Smooth muscle cell (in vitro differentiated cells): Measurements from ENCODE around the gene SOCS3. TPM values are rescaled to one million over a fixed set of nuclear protein-coding genes. Genes with fewer than 3 reads are reported as not detected.

Experiments
- DNase-seq: peaks from one replicate; lab custom pipeline; 2025; ENCODE audit not compliant: unreplicated experiment; lab: John Stamatoyannopoulos, UW
- H2AFZ ChIP-seq: fragments of 200-600 bp; sonication (generic); 2 replicates; pipeline ENCODE4 v1.6.0; 2016; ENCODE audit warnings: antibody characterized with exemption, low read depth, mild to moderate bottlenecking
- H3F3A ChIP-seq: fragments of 200-600 bp; sonication (generic); 2 replicates; pipeline ENCODE4 v1.6.0; 2017; ENCODE audit warnings: antibody characterized with exemption, low read depth
- H3K27ac ChIP-seq: fragments of 200-600 bp; sonication (generic); 2 replicates; pipeline ENCODE4 v1.5.1; 2016; ENCODE audit warnings: low read depth, mild to moderate bottlenecking
- H3K27me3 ChIP-seq: fragments of 200-600 bp; sonication (generic); 2 replicates; pipeline ENCODE4 v1.6.1; 2016; ENCODE audit warnings: low read depth, mild to moderate bottlenecking
- H3K36me3 ChIP-seq: fragments of 200-600 bp; sonication (generic); 2 replicates; pipeline ENCODE4 v1.5.1; 2016; ENCODE audit warnings: low read depth
- H3K4me1 ChIP-seq: fragments of 200-600 bp; sonication (generic); 2 replicates; pipeline ENCODE4 v1.5.1; 2016; ENCODE audit warnings: low read depth
- H3K4me2 ChIP-seq: fragments of 200-600 bp; sonication (generic); 2 replicates; pipeline ENCODE4 v1.6.0; 2016; ENCODE audit warnings: mild to moderate bottlenecking
- H3K4me3 ChIP-seq: fragments of 200-600 bp; sonication (generic); 2 replicates; pipeline ENCODE4 v1.5.1; 2016; ENCODE audit warnings: mild to moderate bottlenecking
- H3K79me2 ChIP-seq: fragments of 200-600 bp; sonication (generic); 2 replicates; pipeline ENCODE4 v1.6.0; 2016; ENCODE audit warnings: low read depth, mild to moderate bottlenecking
- H3K9ac ChIP-seq: fragments of 200-600 bp; sonication (generic); 2 replicates; pipeline ENCODE4 v1.6.0; 2016; ENCODE audit warnings: low read depth
- H3K9me3 ChIP-seq: fragments of 200-600 bp; sonication (generic); replicated peaks from 2 replicates; pipeline ENCODE4 v1.5.1; 2016; ENCODE audit warnings: low read depth
- H4K20me1 ChIP-seq: fragments of 200-600 bp; sonication (generic); 2 replicates; pipeline ENCODE4 v1.6.0; 2016; ENCODE audit warnings: low read depth
- CTCF ChIP-seq: fragments of 200-600 bp; sonication (generic); IDR thresholded peaks from 2 replicates; pipeline ENCODE4 v1.5.1; 2017; ENCODE audit warnings: borderline replicate concordance, mild to moderate bottlenecking, antibody characterized with exemption; ENCODE audit not compliant: insufficient read depth, poor library complexity, severe bottlenecking
- WGBS: methylation state at CpG from one replicate; pipeline ENCODE4 v1.1.7; 2016; ENCODE audit warnings: low lambda C conversion rate; 5-methylcytosine and 5-hydroxymethylcytosine counted together
- polyA plus RNA-seq: library from polyadenylated mRNA; unstranded; fragments of >200 nt; fragmentation: Nextera tagmentation; extraction: Ambion mirVana; gene quantifications from 2 replicates; pipeline ENCODE4 v1.2.1, GENCODE V29; 2016
- total RNA-seq: library from RNA; depleted of rRNA; stranded (reverse); fragments of >200 nt; gene quantifications from 2 replicates; pipeline ENCODE4 v1.2.3, GENCODE V29; 2014

Gene SOCS3
- total and polyA plus RNA-seq, 2 experiments from 2014 or later = 116 to 310 TPM

GRCh38 chr17:78366109-78366848, 6.4 kb upstream of the SOCS3 start:
- WGBS = 30% methylated on average over 18 of the region's 18 CpGs
- Histone ChIP-seq H3K36me3 (no peaks in the 10 kb centered on the region), H3K9me3 (no peaks in the 10 kb centered on the region), H3F3A (peaks cover 47% of the 10 kb centered on the region), H3K4me3 (no peak overlapping the region), H3K27me3 (no peaks in the 10 kb centered on the region), H3K27ac (peak overlapping the region; percentile 88), H3K79me2 (no peaks in the 10 kb centered on the region), H3K4me1 (peaks cover 49% of the 10 kb centered on the region), H3K4me2 (peak overlapping the region; percentile 71), H2AFZ (no peak overlapping the region), H4K20me1 (no peaks in the 10 kb centered on the region), H3K9ac (no peak overlapping the region)
- no peak for TF ChIP-seq CTCF
- DNase-seq = no peak

GRCh38 chr17:78365561-78366108, 5.8 kb upstream of the SOCS3 start:
- Histone ChIP-seq H3F3A (peaks cover 41% of the 10 kb centered on the region), H3K36me3 (no peaks in the 10 kb centered on the region), H2AFZ (no peak overlapping the region), H3K4me1 (peaks cover 49% of the 10 kb centered on the region), H3K4me3 (no peak overlapping the region), H3K27me3 (no peaks in the 10 kb centered on the region), H4K20me1 (no peaks in the 10 kb centered on the region), H3K27ac (peak overlapping the region; percentile 88), H3K9me3 (no peaks in the 10 kb centered on the region), H3K9ac (no peak overlapping the region), H3K4me2 (peak overlapping the region; percentile 71), H3K79me2 (peaks cover under 1% of the 10 kb centered on the region)
- DNase-seq = no peak
- no peak for TF ChIP-seq CTCF
- WGBS = 4% methylated on average over 16 of the region's 16 CpGs

- H3K36me3 ChIP-seq = no peaks in the 10 kb centered on the region
- H3K27ac ChIP-seq = peak overlapping the region; percentile 88
- no peak overlapping the region for H3K4me3 ChIP-seq
- no peak overlapping the region for H3K9ac ChIP-seq
- peaks cover 31% of the 10 kb centered on the region for H3F3A ChIP-seq
- H3K4me1 ChIP-seq = peaks cover 39% of the 10 kb centered on the region
- no peak for TF ChIP-seq CTCF
- no peaks in the 10 kb centered on the region for H3K27me3 ChIP-seq
- no peak overlapping the region for H2AFZ ChIP-seq
- H3K9me3 ChIP-seq = no peaks in the 10 kb centered on the region
- peaks cover 2% of the 10 kb centered on the region for H4K20me1 ChIP-seq
- DNase-seq = no peak
- H3K79me2 ChIP-seq = peaks cover 5% of the 10 kb centered on the region
- WGBS = 26% methylated on average over 26 of the region's 26 CpGs
- peak overlapping the region; percentile 71 for H3K4me2 ChIP-seq
Measured at GRCh38 chr17:78364436-78365281, 4.8 kb upstream of the SOCS3 start.
